ENCODE results near the gene PDZRN3. TPM values are rescaled to one million over a fixed set of nuclear protein-coding genes. Genes with fewer than 3 reads are reported as not detected.

PDZRN3 gene
- total and polyA plus RNA-seq, 2 donors (not counting 3 experiments of a cell fraction or from before 2014, with no cell fraction given): not detected

GRCh38 chr3:73470860-73471259, 153.9 kb downstream of the PDZRN3 start:
- TF ChIP-seq POLR2A (IDR thresholded peaks at IDR 0.05; ENCODE audit: low read depth, low read length) (no peak), JUN (IDR thresholded peaks at IDR 0.05; ENCODE audit: borderline replicate concordance, insufficient read depth, insufficient read length, low read depth) (no peak)
- POLR2A ChIA-PET: no interaction called here

GRCh38 chr3:73469331-73469730, 155.4 kb downstream of the PDZRN3 start:
- no peak overlapping the region for H3K9ac ChIP-seq (replicated peaks; ENCODE audit: extremely low read depth, insufficient read depth, low read length)
- intact Hi-C loops (cut with micrococcal nuclease) (no loop called here), dilution Hi-C loops (cut with MboI; ENCODE audit: extremely low pct_ligation_motif_present, low sequenced_read_pairs) (no loop called here)
- H3K27me3 ChIP-seq (ENCODE audit: control insufficient read depth in 2 of 2, insufficient read depth in 2 of 2, low read length in 2 of 2): no peaks in the 10 kb centered on the region
- H3K4me3 ChIP-seq (replicated peaks in 1 of 3; ENCODE audit: insufficient read depth in 1 of 3, low read depth in 1 of 3, low read length in 3 of 3): no peak overlapping the region
- no peak overlapping the region for H2AFZ ChIP-seq (ENCODE audit: low read depth, low read length)
- ChIA-PET POLR2A (no interaction called here), CTCF (no interaction called here)
- H3K9me3 ChIP-seq (replicated peaks; ENCODE audit: control insufficient read depth, insufficient read depth, low read length): no peaks in the 10 kb centered on the region
- no peak overlapping the region for H3K4me2 ChIP-seq (ENCODE audit: insufficient read depth, low read length)
- no peaks in the 10 kb centered on the region for H3K9me1 ChIP-seq (replicated peaks; ENCODE audit: control insufficient read depth, extremely low read depth, insufficient read depth, low read length)
- H4K20me1 ChIP-seq (replicated peaks; ENCODE audit: control insufficient read depth, extremely low read depth, insufficient read depth, low read length): no peaks in the 10 kb centered on the region
- H3K36me3 ChIP-seq (ENCODE audit: control insufficient read depth in 2 of 2, extremely low read depth in 1 of 2, insufficient read depth in 2 of 2, low read length in 2 of 2): no peaks in the 10 kb centered on the region
- no peaks in the 10 kb centered on the region for H3K4me1 ChIP-seq (ENCODE audit: control insufficient read depth, extremely low read depth, insufficient read depth, low read length)
- no peaks in the 10 kb centered on the region for H3K79me2 ChIP-seq (ENCODE audit: control insufficient read depth, insufficient read depth, low read length)
- BruUV-seq (replicated peaks): no TSS peak
- no peak for DNase-seq (ENCODE audit: low read depth, low spot score)
- H3K27ac ChIP-seq (ENCODE audit: insufficient read depth, low read depth, low read length): no peak overlapping the region
- no peak for TF ChIP-seq EZH2 (IDR thresholded peaks at IDR 0.05; ENCODE audit: borderline replicate concordance, low read depth, low read length, severe bottlenecking)
- TF ChIP-seq POLR2AphosphoS5 (IDR thresholded peaks at IDR 0.05; ENCODE audit: insufficient read depth, low read depth, low read length): no peak
- TF ChIP-seq JUN (IDR thresholded peaks at IDR 0.05; ENCODE audit: borderline replicate concordance, insufficient read depth, insufficient read length, low read depth): no peak
- TF ChIP-seq GATA2 (IDR thresholded peaks at IDR 0.05; ENCODE audit: insufficient read depth, insufficient read length, low read depth, low read length): no peak
- no peak for TF ChIP-seq MAX (IDR thresholded peaks at IDR 0.05; ENCODE audit: insufficient read depth, insufficient read length)
- TF ChIP-seq CTCF (IDR thresholded peaks at IDR 0.05; ENCODE audit: extremely low read depth in 1 of 2, insufficient read depth in 1 of 2, low read depth in 1 of 2, low read length in 2 of 2): no peak
- no peak for TF ChIP-seq POLR2A (IDR thresholded peaks at IDR 0.05; ENCODE audit: low read depth, low read length)
- TF ChIP-seq FOS (IDR thresholded peaks at IDR 0.05; ENCODE audit: borderline replicate concordance, insufficient read depth, low read length): no peak
- TF ChIP-seq MYC (IDR thresholded peaks at IDR 0.05; ENCODE audit: low read depth, low read length): no peak
- FAIRE-seq: no peak

More at GRCh38 chr3:73470860-73471259, 153.9 kb downstream of the PDZRN3 start:
- FAIRE-seq: no peak
- intact Hi-C loops (cut with micrococcal nuclease) (no loop called here), dilution Hi-C loops (cut with MboI; ENCODE audit: extremely low pct_ligation_motif_present, low sequenced_read_pairs) (no loop called here)
- Histone ChIP-seq H2AFZ (ENCODE audit: low read depth, low read length) (no peak overlapping the region), H3K9me1 (replicated peaks; ENCODE audit: control insufficient read depth, extremely low read depth, insufficient read depth, low read length) (no peaks in the 10 kb centered on the region), H3K9ac (replicated peaks; ENCODE audit: extremely low read depth, insufficient read depth, low read length) (no peak overlapping the region), H3K36me3 (ENCODE audit: control insufficient read depth in 2 of 2, extremely low read depth in 1 of 2, insufficient read depth in 2 of 2, low read length in 2 of 2) (no peaks in the 10 kb centered on the region), H4K20me1 (replicated peaks; ENCODE audit: control insufficient read depth, extremely low read depth, insufficient read depth, low read length) (no peaks in the 10 kb centered on the region), H3K79me2 (ENCODE audit: control insufficient read depth, insufficient read depth, low read length) (no peaks in the 10 kb centered on the region), H3K27ac (ENCODE audit: insufficient read depth, low read depth, low read length) (no peak overlapping the region), H3K4me2 (ENCODE audit: insufficient read depth, low read length) (no peak overlapping the region), H3K4me3 (replicated peaks in 1 of 3; ENCODE audit: insufficient read depth in 1 of 3, low read depth in 1 of 3, low read length in 3 of 3) (no peak overlapping the region), H3K9me3 (replicated peaks; ENCODE audit: control insufficient read depth, insufficient read depth, low read length) (no peaks in the 10 kb centered on the region), H3K4me1 (ENCODE audit: control insufficient read depth, extremely low read depth, insufficient read depth, low read length) (no peaks in the 10 kb centered on the region), H3K27me3 (ENCODE audit: control insufficient read depth in 2 of 2, insufficient read depth in 2 of 2, low read length in 2 of 2) (no peaks in the 10 kb centered on the region)
- no TSS peak for BruUV-seq (replicated peaks)
- CTCF ChIA-PET: no interaction called here
- DNase-seq (ENCODE audit: low read depth, low spot score): no peak
